Ovary (tissue), 9 donors: ENCODE measurements around the gene SNRPA1. TPM values are rescaled to one million over a fixed set of nuclear protein-coding genes. Genes with fewer than 3 reads are reported as not detected.

Source experiments
- DNase-seq, 5 donors: peaks; one replicate each; pipeline ENCODE4 v3.0.0-alpha.2; 2019 to 2020
- H3K27ac ChIP-seq, 2 donors: fragments of 200-600 bp; one replicate each; pipeline versions ENCODE4 v1.5.1 to v1.8.0; 2019 to 2022
- H3K27me3 ChIP-seq: fragments of 200-600 bp; one replicate; pipeline ENCODE4 v1.8.0; 2022
- H3K36me3 ChIP-seq: fragments of 200-600 bp; sonication (generic); one replicate; pipeline ENCODE4 v1.5.1; 2019
- H3K4me1 ChIP-seq: one replicate; pipeline ENCODE4 v1.8.1; 2013; ENCODE audit warnings: mild to moderate bottlenecking, moderate library complexity; ENCODE audit not compliant: insufficient read depth
- H3K4me3 ChIP-seq: fragments of 200-600 bp; sonication (generic); one replicate; pipeline ENCODE4 v1.5.1; 2017
- H3K9me3 ChIP-seq, 2 donors: fragments of 200-600 bp in 1 of 2; sonication (generic) in 1 of 2; one replicate each; pipeline versions ENCODE4 v1.5.1 to v1.8.1; 2013 to 2019; ENCODE audit warnings: mild to moderate bottlenecking in 1 of 2, moderate library complexity in 1 of 2
- CTCF ChIP-seq, 3 donors: fragments of 450-650 bp in 2 of 3; fragments of 200-600 bp in 1 of 3; IDR thresholded peaks; one replicate each; pipeline versions ENCODE4 v1.5.1 to v1.8.0; 2016 to 2022; ENCODE audit warnings: antibody characterized with exemption in 3 of 3, mild to moderate bottlenecking in 1 of 3
- EP300 ChIP-seq: sonication (generic); formaldehyde crosslinking; IDR thresholded peaks from one replicate; pipeline ENCODE4 v1.6.1; 2017; ENCODE audit warnings: antibody characterized with exemption
- POLR2A ChIP-seq: fragments of 450-650 bp; IDR thresholded peaks from one replicate; pipeline ENCODE4 v1.6.1; 2017; ENCODE audit warnings: antibody characterized with exemption, mild to moderate bottlenecking, moderate library complexity
- WGBS, 3 donors: extraction: QIAGEN DNeasy Blood & Tissue Kit in 1 of 3; methylation state at CpG; one replicate each; pipeline versions ENCODE4 v1.1.5 to v1.1.7; 2013 to 2017; 5-methylcytosine and 5-hydroxymethylcytosine counted together
- intact Hi-C, 4 donors: fragments of 100-400 bp; cut with DNase I; formaldehyde crosslinking; loops; one replicate each; pipeline versions ENCODE4 v1.11.0 to v1.15.1; 2022 to 2023
- polyA plus RNA-seq, 2 donors: library from polyadenylated mRNA; stranded (reverse); fragments of 200-250 nt in 1 of 2; fragments of 350-450 nt in 1 of 2; fragmentation: Illumina TruSeq in 1 of 2; extraction: RNeasy Lipid Tissue Mini Kit (QIAGEN cat#74804) in 1 of 2; gene quantifications; one replicate each; pipeline ENCODE4 v1.2.3, GENCODE V29; 2013 to 2014
- total RNA-seq, 7 donors: library from RNA; depleted of rRNA in 2 of 7; stranded (reverse); fragments of >200 nt in 2 of 7; fragmentation: NEBNext Ultra II Directional in 3 of 7; extraction: Animal tissue kit (Norgen Biotek cat#: 25700) in 3 of 7; gene quantifications; one replicate each; pipeline versions ENCODE4 v1.1.0 to v1.2.4, GENCODE V29; 2016 to 2023
- donor health status: DM: no; HTN: no; CAD: no; lungs with moderate emphysema.
- donor health status: DM: no; HTN: no; CAD: no.
- donor health status: Bipolar disorder and iron deficiency.
- donor health status: DM: yes; HTN: yes; CAD: no.
- donor health status: DM: no; HTN: no; CAD: no.
- donor health status: DM: yes; HTN: yes; CAD: no.

Gene SNRPA1
- total and polyA plus RNA-seq, 9 donors = 18.6 to 55.1 (median 39.8) TPM

DNA sequence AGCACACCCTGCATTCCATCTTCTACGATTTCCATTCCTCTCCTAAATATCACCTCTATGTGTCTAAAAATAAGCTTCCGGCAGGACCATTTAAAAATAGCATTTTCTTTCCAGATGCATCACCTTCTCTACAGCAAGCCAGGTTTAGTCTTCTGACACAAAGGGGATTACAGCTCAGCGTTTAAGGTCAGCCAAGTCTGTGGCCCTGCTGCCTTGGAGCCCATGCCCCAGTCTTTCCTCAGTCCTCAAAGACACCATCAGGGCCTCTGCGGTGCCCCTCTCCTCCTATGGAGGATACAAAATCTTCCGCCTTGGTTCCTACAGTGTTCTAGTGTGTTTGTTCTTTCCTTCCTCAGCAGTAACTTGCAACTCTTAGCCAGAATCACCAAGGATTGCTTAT lies 21.5 kb downstream of the SNRPA1 start:
- H3K4me3 ChIP-seq = no peak overlapping the region
- H3K27ac ChIP-seq = no peak overlapping the region
- H3K36me3 ChIP-seq = no peaks in the 10 kb centered on the region
- intact Hi-C loops = loop anchor here in 1 of 4 donors (10.0 kb wide), 1 partner anchor 669 kb away; the partner anchor contains the start of genes ASB7 and LINS1
- TF ChIP-seq EP300 (no peak), POLR2A (no peak), CTCF (IDR thresholded peaks at IDR 0.05) (no peak)
- no peaks in the 10 kb centered on the region for H3K9me3 ChIP-seq
- no peaks in the 10 kb centered on the region for H3K27me3 ChIP-seq
- no peak for DNase-seq
- H3K4me1 ChIP-seq = peaks cover 3% of the 10 kb centered on the region
- WGBS, 3 donors = 73 to 78% (median 74%) methylated on average over 5 of the region's 5 CpGs

- no peak for DNase-seq
- no peaks in the 10 kb centered on the region for H3K36me3 ChIP-seq
- peaks cover 3% of the 10 kb centered on the region for H3K4me1 ChIP-seq
- H3K27me3 ChIP-seq = no peaks in the 10 kb centered on the region
- TF ChIP-seq POLR2A = no peak
- H3K9me3 ChIP-seq = no peaks in the 10 kb centered on the region
- intact Hi-C loops = loop anchor here in 1 of 4 donors (10.0 kb wide), 1 partner anchor 668 kb away; the partner anchor contains the start of genes ASB7 and LINS1
- no peak overlapping the region for H3K27ac ChIP-seq
- WGBS, 3 donors = 84 to 90% (median 87%) methylated on average over 9 of the region's 9 CpGs
- H3K4me3 ChIP-seq = no peak overlapping the region
Observed at GRCh38 chr15:101272584-101272983, 22.5 kb downstream of the SNRPA1 start.

DNA sequence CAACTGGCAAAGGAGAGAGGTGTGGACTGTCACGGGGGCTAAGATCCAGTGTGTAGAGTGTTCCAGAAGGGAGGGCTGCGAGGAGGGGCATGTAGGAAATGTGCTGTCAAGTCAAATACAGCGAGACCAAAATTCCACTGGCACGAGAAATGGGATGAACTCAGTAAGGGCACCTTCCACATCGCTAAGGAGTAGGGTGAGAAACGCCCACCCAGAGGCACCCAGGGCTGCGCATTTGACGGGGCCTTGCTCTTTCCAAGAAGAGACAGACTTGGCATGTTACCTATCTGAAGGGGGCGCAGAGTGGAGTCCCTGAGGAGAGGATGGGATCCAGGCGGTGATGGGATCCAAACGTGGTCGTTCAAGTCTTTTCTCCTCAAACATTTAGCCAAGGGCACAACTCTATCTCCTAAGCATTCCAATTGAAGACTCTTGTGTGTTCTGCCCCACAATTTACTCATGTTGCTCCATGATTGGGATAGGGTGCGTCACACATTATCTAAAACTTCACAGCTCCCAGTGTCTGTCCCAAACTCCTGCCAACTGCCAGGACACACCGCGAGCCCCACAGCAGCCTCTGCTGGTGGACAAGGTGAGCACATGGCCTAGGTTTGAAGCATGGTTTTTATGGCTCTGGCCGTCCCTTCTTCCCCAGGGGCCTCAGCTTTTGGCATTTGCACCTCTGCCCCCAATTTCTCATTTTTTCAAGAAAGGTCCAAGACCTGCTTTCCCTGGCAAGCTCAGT lies 25.4 kb downstream of the SNRPA1 start:
- H3K9me3 ChIP-seq = no peaks in the 10 kb centered on the region
- no peak overlapping the region for H3K4me3 ChIP-seq
- DNase-seq = no peak
- TF ChIP-seq CTCF (IDR thresholded peaks at IDR 0.05) (no peak), EP300 (no peak), POLR2A (no peak)
- H3K36me3 ChIP-seq = no peaks in the 10 kb centered on the region
- intact Hi-C loops = loop anchor here in 2 of 4 donors (10.0 kb wide), 2 partner anchors 645 to 665 kb away; partner anchors contain the start of genes ASB7 (in 1 of the 2) and LINS1 (in 1 of the 2)
- 81 to 85% (median 82%) methylated on average over 16 of the region's 16 CpGs for WGBS, 3 donors
- H3K27me3 ChIP-seq = no peaks in the 10 kb centered on the region
- H3K27ac ChIP-seq = no peak overlapping the region
- H3K4me1 ChIP-seq = peaks cover 4% of the 10 kb centered on the region

- H3K27me3 ChIP-seq = no peaks in the 10 kb centered on the region
- intact Hi-C loops = loop anchor here in 1 of 4 donors (10.0 kb wide), 1 partner anchor 643 kb away; no protein-coding TSS in a partner anchor
- no peaks in the 10 kb centered on the region for H3K36me3 ChIP-seq
- TF ChIP-seq CTCF (IDR thresholded peaks at IDR 0.05) (no peak), POLR2A (no peak), EP300 (no peak)
- no peak overlapping the region for H3K4me3 ChIP-seq
- no peak for DNase-seq
- no peak overlapping the region for H3K27ac ChIP-seq
- 37 to 42% (median 41%) methylated on average over 18 of the region's 18 CpGs for WGBS, 3 donors
- peaks cover 4% of the 10 kb centered on the region for H3K4me1 ChIP-seq
- no peaks in the 10 kb centered on the region for H3K9me3 ChIP-seq
Observed at GRCh38 chr15:101267320-101268104, 27.5 kb downstream of the SNRPA1 start.
